HepG2 (cell line): ENCODE data around the gene DUSP9. TPM values are rescaled to one million over a fixed set of nuclear protein-coding genes. Genes with fewer than 3 reads are reported as not detected.

ENCODE experiments used
- FOXO4 ChIP-seq: sonication (generic); formaldehyde crosslinking; conservative IDR thresholded peaks from 2 replicates; pipeline ENCODE4 v1.8.1; 2023; ENCODE audit warnings: missing genetic modification reagents
- FUBP1 ChIP-seq: sonication (generic); formaldehyde crosslinking; IDR thresholded peaks from 2 replicates; pipeline ENCODE4 v1.5.1; 2020; ENCODE audit warnings: missing genetic modification reagents, mild to moderate bottlenecking, borderline replicate concordance
- GABPB1 ChIP-seq: IDR thresholded peaks from 2 replicates; pipeline ENCODE4 v1.6.1; 2016; ENCODE audit warnings: mild to moderate bottlenecking, missing genetic modification reagents, moderate library complexity, missing compliant biosample characterization
- HDAC6 ChIP-seq: fragments of 200-600 bp; sonication (generic); IDR thresholded peaks from 2 replicates; pipeline ENCODE4 v1.7.0; 2017; ENCODE audit warnings: mild to moderate bottlenecking, antibody characterized with exemption, low read length, low read depth
- MTF1 ChIP-seq: sonication (generic); formaldehyde crosslinking; IDR thresholded peaks from 2 replicates; pipeline ENCODE4 v1.5.0; 2020; ENCODE audit warnings: missing genetic modification reagents
- SNAI1 ChIP-seq: sonication (generic); formaldehyde crosslinking; IDR thresholded peaks from 2 replicates; pipeline ENCODE4 v1.5.0; 2020; ENCODE audit warnings: mild to moderate bottlenecking, missing genetic modification reagents, borderline replicate concordance
- SNAPC4 ChIP-seq: sonication (generic); formaldehyde crosslinking; IDR thresholded peaks from 2 replicates; pipeline ENCODE4 v1.4.0; 2020; ENCODE audit warnings: mild to moderate bottlenecking, missing genetic modification reagents
- TBL1XR1 ChIP-seq: fragments of 150-350 bp; IDR thresholded peaks from 2 replicates; pipeline ENCODE4 v1.6.1; 2014; ENCODE audit warnings: borderline replicate concordance, low read length; ENCODE audit not compliant: partially characterized antibody
- TCF12 ChIP-seq, 2 experiments: fragments of 450-650 bp in 1 of 2; sonication (generic) in 1 of 2; formaldehyde crosslinking in 1 of 2; IDR thresholded peaks; 2 replicates each; pipeline versions ENCODE4 v1.6.1 to v1.8.0; 2017 to 2022; ENCODE audit warnings: antibody characterized with exemption in 1 of 2, mild to moderate bottlenecking in 1 of 2, missing genetic modification reagents in 1 of 2, moderate library complexity in 1 of 2
- TP53 ChIP-seq: sonication (generic); formaldehyde crosslinking; conservative IDR thresholded peaks from 2 replicates; pipeline ENCODE4 v1.4.0; 2020; ENCODE audit warnings: missing genetic modification reagents
- YEATS4 ChIP-seq: sonication (generic); formaldehyde crosslinking; IDR thresholded peaks from 2 replicates; pipeline ENCODE4 v1.4.0; 2020; ENCODE audit warnings: missing genetic modification reagents, borderline replicate concordance
- ZBTB42 ChIP-seq: sonication (generic); formaldehyde crosslinking; IDR thresholded peaks from 2 replicates; pipeline ENCODE4 v1.5.0; 2020; ENCODE audit warnings: mild to moderate bottlenecking, missing genetic modification reagents
- ZNF251 ChIP-seq: sonication (generic); formaldehyde crosslinking; IDR thresholded peaks from 2 replicates; pipeline ENCODE4 v1.9.0; 2021; ENCODE audit warnings: mild to moderate bottlenecking, missing genetic modification reagents
- ZNF513 ChIP-seq: sonication (generic); formaldehyde crosslinking; conservative IDR thresholded peaks from 2 replicates; pipeline ENCODE4 v1.5.0; 2020; ENCODE audit warnings: missing genetic modification reagents
- ZNF615 ChIP-seq: sonication (generic); formaldehyde crosslinking; IDR thresholded peaks from 2 replicates; pipeline ENCODE4 v1.5.0; 2020; ENCODE audit warnings: mild to moderate bottlenecking, missing genetic modification reagents, borderline replicate concordance
- polyA plus RNA-seq, 8 experiments: library from polyadenylated mRNA; depleted of rRNA in 3 of 8; stranded (reverse) in 7 of 8; unstranded in 1 of 8; fragments of >200 nt; fragmentation: Illumina TruSeq in 4 of 8; extraction: Trizol in 4 of 8; gene quantifications; 2 replicates each; pipeline versions ENCODE4 v1.2.1 to v1.2.3, GENCODE V29; 2011 to 2016; ENCODE audit warnings: low read depth in 4 of 8, missing spikeins in 1 of 8, mixed read lengths in 1 of 8; ENCODE audit not compliant: insufficient read depth in 1 of 8
- total RNA-seq, 5 experiments: library from RNA; depleted of rRNA; stranded (reverse); fragments of >200 nt; fragmentation: Illumina TruSeq; extraction: Trizol; gene quantifications; 2 replicates each; pipeline ENCODE4 v1.2.3, GENCODE V29; 2016; ENCODE audit warnings: low read depth in 1 of 5
- TF ChIP-seq, protein P1 (sequence below): sonication (generic); formaldehyde crosslinking; IDR thresholded peaks from 2 replicates; pipeline ENCODE4 v1.5.0; 2020; ENCODE audit warnings: missing genetic modification reagents
- TF ChIP-seq, protein P2 (sequence below): sonication (generic); formaldehyde crosslinking; IDR thresholded peaks from 2 replicates; pipeline ENCODE4 v1.5.0; 2020; ENCODE audit warnings: mild to moderate bottlenecking, missing genetic modification reagents, moderate library complexity

Gene DUSP9
- total and polyA plus RNA-seq, 2 of the 13 experiments (the other 11 are each of a cell fraction or from before 2014, with no cell fraction given), result 235 to 435 TPM

DNA sequence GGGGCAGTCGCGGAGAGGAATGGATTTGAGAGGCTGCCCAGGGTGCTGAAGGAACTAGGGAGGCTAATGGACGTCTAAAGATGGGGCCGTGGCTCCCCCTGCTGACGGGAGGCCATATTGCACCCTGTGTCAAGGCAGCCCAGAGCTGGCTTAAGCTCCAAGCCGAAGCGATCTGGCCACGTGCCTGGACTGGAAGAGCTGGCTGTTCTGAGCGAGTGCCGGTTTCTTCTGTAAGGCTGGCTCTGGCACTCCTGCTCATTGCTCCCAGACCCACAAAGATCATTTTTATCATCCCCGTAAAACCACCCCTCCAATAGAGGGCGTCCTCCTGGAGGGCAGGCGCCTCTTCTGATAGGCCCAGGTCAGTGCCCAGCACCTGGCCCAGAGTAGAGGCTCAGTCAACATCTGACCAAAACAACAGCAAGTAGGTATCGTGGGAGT is 21.0 kb downstream of the DUSP9 start (continued):
- TF ChIP-seq YEATS4 (CRISPR knock-in tag), result no peak
- TF ChIP-seq FOXO4, result no peak
- no peak for TF ChIP-seq TP53 (CRISPR knock-in tag)
- TF ChIP-seq, protein P1, sequence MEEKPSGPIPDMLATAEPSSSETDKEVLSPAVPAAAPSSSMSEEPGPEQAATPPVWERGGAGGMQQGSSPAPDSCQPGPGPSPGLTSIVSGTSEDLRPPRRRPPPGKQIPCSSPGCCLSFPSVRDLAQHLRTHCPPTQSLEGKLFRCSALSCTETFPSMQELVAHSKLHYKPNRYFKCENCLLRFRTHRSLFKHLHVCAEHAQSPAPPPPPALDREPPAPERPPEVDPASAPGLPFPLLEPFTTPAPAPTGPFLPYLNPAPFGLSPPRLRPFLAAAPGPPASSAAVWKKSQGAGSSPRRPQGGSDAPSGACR (CRISPR knock-in tag), result no peak
- no peak for TF ChIP-seq ZBTB42 (CRISPR knock-in tag)
- no peak for TF ChIP-seq TCF12 (IDR thresholded peaks at IDR 0.05)
- no peak for TF ChIP-seq TCF12 (CRISPR knock-in tag; IDR thresholded peaks at IDR 0.05)
- no peak for TF ChIP-seq SNAI1
- TF ChIP-seq ZNF615, result no peak
- TF ChIP-seq ZNF251 (CRISPR knock-in tag), result no peak
- TF ChIP-seq, protein P2, sequence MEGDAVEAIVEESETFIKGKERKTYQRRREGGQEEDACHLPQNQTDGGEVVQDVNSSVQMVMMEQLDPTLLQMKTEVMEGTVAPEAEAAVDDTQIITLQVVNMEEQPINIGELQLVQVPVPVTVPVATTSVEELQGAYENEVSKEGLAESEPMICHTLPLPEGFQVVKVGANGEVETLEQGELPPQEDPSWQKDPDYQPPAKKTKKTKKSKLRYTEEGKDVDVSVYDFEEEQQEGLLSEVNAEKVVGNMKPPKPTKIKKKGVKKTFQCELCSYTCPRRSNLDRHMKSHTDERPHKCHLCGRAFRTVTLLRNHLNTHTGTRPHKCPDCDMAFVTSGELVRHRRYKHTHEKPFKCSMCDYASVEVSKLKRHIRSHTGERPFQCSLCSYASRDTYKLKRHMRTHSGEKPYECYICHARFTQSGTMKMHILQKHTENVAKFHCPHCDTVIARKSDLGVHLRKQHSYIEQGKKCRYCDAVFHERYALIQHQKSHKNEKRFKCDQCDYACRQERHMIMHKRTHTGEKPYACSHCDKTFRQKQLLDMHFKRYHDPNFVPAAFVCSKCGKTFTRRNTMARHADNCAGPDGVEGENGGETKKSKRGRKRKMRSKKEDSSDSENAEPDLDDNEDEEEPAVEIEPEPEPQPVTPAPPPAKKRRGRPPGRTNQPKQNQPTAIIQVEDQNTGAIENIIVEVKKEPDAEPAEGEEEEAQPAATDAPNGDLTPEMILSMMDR (CRISPR knock-in tag), result peak; percentile 93
- no peak for TF ChIP-seq TBL1XR1
- no peak for TF ChIP-seq SNAPC4 (CRISPR knock-in tag)
- peak; percentile 25; the same call in 1 of the 2 replicates for TF ChIP-seq GABPB1 (CRISPR knock-in tag)
- TF ChIP-seq ZNF513 (CRISPR knock-in tag), result no peak
- no peak for TF ChIP-seq FUBP1
- no peak for TF ChIP-seq MTF1 (CRISPR knock-in tag)
- TF ChIP-seq HDAC6, result no peak
